ENCODE data around the gene LPAR3.

Gene LPAR3

GRCh38 chr1:84877592-84877991 is 15.4 kb downstream of the LPAR3 start:
- Histone ChIP-seq H3K4me2 (no peak overlapping the region), H3K27ac (no peak overlapping the region), H3K36me3 (ENCODE audit: insufficient read depth) (no peaks in the 10 kb centered on the region), H3K9ac (no peak overlapping the region), H3K27me3 (ENCODE audit: insufficient read depth, low read depth) (no peaks in the 10 kb centered on the region), H3K4me1 (ENCODE audit: low read depth, poor library complexity, severe bottlenecking) (no peaks in the 10 kb centered on the region), H4K20me1 (ENCODE audit: insufficient read depth) (no peaks in the 10 kb centered on the region), H2AFZ (ENCODE audit: low read depth) (no peak overlapping the region), H3K4me3 (IDR thresholded peaks at IDR 0.05; ENCODE audit: insufficient read depth, low read depth, low read length) (no peak overlapping the region), H3K79me2 (ENCODE audit: insufficient read depth, low read depth) (no peaks in the 10 kb centered on the region)
- TF ChIP-seq CTCF (conservative IDR thresholded peaks at IDR 0.05; ENCODE audit: low read depth, low read length), result no peak

- H3K36me3 ChIP-seq (ENCODE audit: insufficient read depth), result no peaks in the 10 kb centered on the region
- no peak overlapping the region for H3K9ac ChIP-seq
- H2AFZ ChIP-seq (ENCODE audit: low read depth), result no peak overlapping the region
- H3K27ac ChIP-seq, result no peak overlapping the region
- TF ChIP-seq CTCF (conservative IDR thresholded peaks at IDR 0.05; ENCODE audit: low read depth, low read length), result no peak
- no peaks in the 10 kb centered on the region for H3K4me1 ChIP-seq (ENCODE audit: low read depth, poor library complexity, severe bottlenecking)
- H3K4me2 ChIP-seq, result no peak overlapping the region
- no peak overlapping the region for H3K4me3 ChIP-seq (IDR thresholded peaks at IDR 0.05; ENCODE audit: insufficient read depth, low read depth, low read length)
- H4K20me1 ChIP-seq (ENCODE audit: insufficient read depth), result no peaks in the 10 kb centered on the region
- H3K79me2 ChIP-seq (ENCODE audit: insufficient read depth, low read depth), result no peaks in the 10 kb centered on the region
- no peaks in the 10 kb centered on the region for H3K27me3 ChIP-seq (ENCODE audit: insufficient read depth, low read depth)
Measured at GRCh38 chr1:84876353-84876752, 16.7 kb downstream of the LPAR3 start.

GRCh38 chr1:84873366-84873765 is 19.6 kb downstream of the LPAR3 start:
- H2AFZ ChIP-seq (ENCODE audit: low read depth), result no peak overlapping the region
- no peak overlapping the region for H3K9ac ChIP-seq
- H3K36me3 ChIP-seq (ENCODE audit: insufficient read depth), result no peaks in the 10 kb centered on the region
- no peaks in the 10 kb centered on the region for H3K4me1 ChIP-seq (ENCODE audit: low read depth, poor library complexity, severe bottlenecking)
- no peak overlapping the region for H3K4me2 ChIP-seq
- no peak for TF ChIP-seq CTCF (conservative IDR thresholded peaks at IDR 0.05; ENCODE audit: low read depth, low read length)
- H3K4me3 ChIP-seq (IDR thresholded peaks at IDR 0.05; ENCODE audit: insufficient read depth, low read depth, low read length), result no peak overlapping the region
- no peaks in the 10 kb centered on the region for H3K27me3 ChIP-seq (ENCODE audit: insufficient read depth, low read depth)
- H3K27ac ChIP-seq, result no peak overlapping the region
- H3K79me2 ChIP-seq (ENCODE audit: insufficient read depth, low read depth), result no peaks in the 10 kb centered on the region
- H4K20me1 ChIP-seq (ENCODE audit: insufficient read depth), result no peaks in the 10 kb centered on the region

- no peaks in the 10 kb centered on the region for H3K27me3 ChIP-seq (ENCODE audit: insufficient read depth, low read depth)
- TF ChIP-seq CTCF (conservative IDR thresholded peaks at IDR 0.05; ENCODE audit: low read depth, low read length), result no peak
Measured at GRCh38 chr1:84872696-84873355, 20.2 kb downstream of the LPAR3 start.

More at GRCh38 chr1:84872696-84873355, 20.2 kb downstream of the LPAR3 start:
- H3K4me3 ChIP-seq (IDR thresholded peaks at IDR 0.05; ENCODE audit: insufficient read depth, low read depth, low read length), result no peak overlapping the region
- no peaks in the 10 kb centered on the region for H3K36me3 ChIP-seq (ENCODE audit: insufficient read depth)
- H3K27ac ChIP-seq, result no peak overlapping the region
- no peaks in the 10 kb centered on the region for H4K20me1 ChIP-seq (ENCODE audit: insufficient read depth)
- H3K9ac ChIP-seq, result no peak overlapping the region
- no peaks in the 10 kb centered on the region for H3K4me1 ChIP-seq (ENCODE audit: low read depth, poor library complexity, severe bottlenecking)
- H2AFZ ChIP-seq (ENCODE audit: low read depth), result no peak overlapping the region
- H3K79me2 ChIP-seq (ENCODE audit: insufficient read depth, low read depth), result no peaks in the 10 kb centered on the region
- no peak overlapping the region for H3K4me2 ChIP-seq

Measured in KMS-11 (cell line).